Nephron (organoid): Measurements from ENCODE around the gene TSEN2.

Experiments used
- H3K27ac Mint-ChIP-seq, 3 experiments: 2 replicates each; pipeline ENCODE4 v1.8.0; 2020; ENCODE audit warnings: mixed read lengths in 3 of 3, mild to moderate bottlenecking in 2 of 3, moderate library complexity in 1 of 3
- H3K27me3 Mint-ChIP-seq: 2 replicates; pipeline ENCODE4 v1.8.0; 2021; ENCODE audit warnings: low read depth, mild to moderate bottlenecking, moderate library complexity, mixed read lengths
- H3K36me3 Mint-ChIP-seq: 2 replicates; pipeline ENCODE4 v1.8.0; 2020; ENCODE audit warnings: low read depth, mixed read lengths
- H3K4me1 Mint-ChIP-seq: 2 replicates; pipeline ENCODE4 v1.8.0; 2020; ENCODE audit warnings: mixed read lengths
- H3K4me3 Mint-ChIP-seq, 3 experiments: 2 replicates each; pipeline ENCODE4 v1.8.0; 2020; ENCODE audit warnings: mild to moderate bottlenecking in 3 of 3, mixed read lengths in 3 of 3, moderate library complexity in 2 of 3
- H3K9me3 Mint-ChIP-seq: 2 replicates; pipeline ENCODE4 v1.8.0; 2020; ENCODE audit warnings: mixed read lengths
- TF ChIP-seq, protein P1 (sequence below), 3 experiments: fragments of 200-600 bp; sonication (generic); IDR thresholded peaks; one replicate each; pipeline ENCODE4 v1.5.0; 2021; ENCODE audit warnings: antibody characterized with exemption in 3 of 3; ENCODE audit not compliant: unreplicated experiment in 3 of 3

Gene TSEN2

GRCh38 chr3:12556314-12556689 is 72.0 kb downstream of the TSEN2 start:
- peak overlapping the region; percentile 90 to 91 (median 90) for H3K4me3 Mint-ChIP-seq
- H3K36me3 Mint-ChIP-seq = no peaks in the 10 kb centered on the region
- no peaks in the 10 kb centered on the region for H3K9me3 Mint-ChIP-seq
- H3K27ac Mint-ChIP-seq = peak overlapping the region; percentile 88 to 94 (median 92)
- peaks cover 7% of the 10 kb centered on the region for H3K27me3 Mint-ChIP-seq
- TF ChIP-seq, protein P1, sequence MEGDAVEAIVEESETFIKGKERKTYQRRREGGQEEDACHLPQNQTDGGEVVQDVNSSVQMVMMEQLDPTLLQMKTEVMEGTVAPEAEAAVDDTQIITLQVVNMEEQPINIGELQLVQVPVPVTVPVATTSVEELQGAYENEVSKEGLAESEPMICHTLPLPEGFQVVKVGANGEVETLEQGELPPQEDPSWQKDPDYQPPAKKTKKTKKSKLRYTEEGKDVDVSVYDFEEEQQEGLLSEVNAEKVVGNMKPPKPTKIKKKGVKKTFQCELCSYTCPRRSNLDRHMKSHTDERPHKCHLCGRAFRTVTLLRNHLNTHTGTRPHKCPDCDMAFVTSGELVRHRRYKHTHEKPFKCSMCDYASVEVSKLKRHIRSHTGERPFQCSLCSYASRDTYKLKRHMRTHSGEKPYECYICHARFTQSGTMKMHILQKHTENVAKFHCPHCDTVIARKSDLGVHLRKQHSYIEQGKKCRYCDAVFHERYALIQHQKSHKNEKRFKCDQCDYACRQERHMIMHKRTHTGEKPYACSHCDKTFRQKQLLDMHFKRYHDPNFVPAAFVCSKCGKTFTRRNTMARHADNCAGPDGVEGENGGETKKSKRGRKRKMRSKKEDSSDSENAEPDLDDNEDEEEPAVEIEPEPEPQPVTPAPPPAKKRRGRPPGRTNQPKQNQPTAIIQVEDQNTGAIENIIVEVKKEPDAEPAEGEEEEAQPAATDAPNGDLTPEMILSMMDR (IDR thresholded peaks at IDR 0.05; ENCODE audit: unreplicated experiment in 3 of 3) = no peak
- peaks cover 36% of the 10 kb centered on the region for H3K4me1 Mint-ChIP-seq

GRCh38 chr3:12556690-12557472 is 72.6 kb downstream of the TSEN2 start, which contains the start of gene MKRN2:
TSS of gene MKRN2 (plus strand) at chr3:12557087. CDS start at chr3:12557151, 64 bp downstream.
- peaks cover 40% of the 10 kb centered on the region for H3K4me1 Mint-ChIP-seq
- H3K27me3 Mint-ChIP-seq = peaks cover 7% of the 10 kb centered on the region
- H3K36me3 Mint-ChIP-seq = no peaks in the 10 kb centered on the region
- H3K9me3 Mint-ChIP-seq = no peaks in the 10 kb centered on the region
- TF ChIP-seq, protein P1 (IDR thresholded peaks at IDR 0.05; ENCODE audit: unreplicated experiment in 3 of 3) = no peak
- H3K27ac Mint-ChIP-seq = peak within 1 kb of the TSS; percentile 88 to 95 (median 94)
- peak within 1 kb of the TSS; percentile 90 to 91 (median 90) for H3K4me3 Mint-ChIP-seq

- Mint-ChIP-seq H3K4me1 (peaks cover 47% of the 10 kb centered on the region), H3K4me3 (peak overlapping the region; percentile 90 to 91 (median 90)), H3K27me3 (peaks cover 7% of the 10 kb centered on the region), H3K9me3 (no peaks in the 10 kb centered on the region), H3K27ac (peak overlapping the region; percentile 88 to 95 (median 94)), H3K36me3 (no peaks in the 10 kb centered on the region)
- TF ChIP-seq, protein P1 (IDR thresholded peaks at IDR 0.05; ENCODE audit: unreplicated experiment in 3 of 3) = no peak
These were observed 73.3 kb downstream of the TSEN2 start for GRCh38 chr3:12557473-12558100.

DNA sequence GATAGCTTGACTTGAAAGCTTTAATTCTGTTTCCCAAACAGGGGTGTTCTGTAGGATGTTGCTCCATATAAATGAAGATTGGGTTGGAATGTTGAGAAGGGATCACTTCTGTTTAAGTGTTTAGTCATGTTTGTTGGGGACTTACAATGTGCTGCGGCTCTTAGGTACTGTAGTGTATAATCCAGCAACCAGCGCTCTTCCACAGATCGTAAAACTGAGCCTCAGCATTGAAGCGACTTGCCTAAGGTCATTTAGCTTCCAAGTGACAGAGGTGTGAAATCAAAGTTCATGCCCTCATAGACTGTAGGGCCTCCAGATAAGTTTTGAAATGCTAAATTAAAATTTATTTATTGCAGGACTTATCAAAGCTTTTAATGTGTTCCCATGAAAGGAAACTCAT is 74.4 kb downstream of the TSEN2 start:
- Mint-ChIP-seq H3K36me3 (no peaks in the 10 kb centered on the region), H3K9me3 (no peaks in the 10 kb centered on the region), H3K27me3 (peaks cover 5% of the 10 kb centered on the region), H3K4me3 (peak overlapping the region; percentile 90 to 91 (median 90)), H3K4me1 (peaks cover 55% of the 10 kb centered on the region), H3K27ac (peak overlapping the region; percentile 88 to 95 (median 94))
- TF ChIP-seq, protein P1 (IDR thresholded peaks at IDR 0.05; ENCODE audit: unreplicated experiment in 3 of 3) = no peak

DNA sequence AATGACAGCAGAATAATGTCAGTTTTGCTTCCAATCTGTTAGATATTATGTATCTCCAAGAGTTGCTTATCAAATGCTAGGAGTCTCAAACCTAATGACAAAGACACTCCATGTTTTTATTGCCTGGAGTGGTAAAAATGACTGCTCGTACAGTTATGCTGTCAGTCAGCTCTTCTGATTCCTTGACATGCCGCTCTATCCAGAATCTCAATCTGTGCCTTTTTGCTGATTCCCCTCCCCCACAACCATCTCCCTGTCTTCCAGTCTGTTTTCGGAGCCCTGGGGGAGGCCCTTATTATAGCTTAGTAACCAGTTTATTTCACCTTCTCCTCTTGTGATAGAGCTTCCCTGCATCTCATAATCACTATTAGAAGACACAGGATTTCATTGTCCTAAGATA is 75.2 kb downstream of the TSEN2 start:
- peak overlapping the region; percentile 12 to 64 (median 64) for H3K27ac Mint-ChIP-seq
- peaks cover 3% of the 10 kb centered on the region for H3K36me3 Mint-ChIP-seq
- TF ChIP-seq, protein P1 (IDR thresholded peaks at IDR 0.05; ENCODE audit: unreplicated experiment in 3 of 3) = no peak
- no peaks in the 10 kb centered on the region for H3K27me3 Mint-ChIP-seq
- peak overlapping the region; percentile 90 to 91 (median 90) for H3K4me3 Mint-ChIP-seq
- H3K4me1 Mint-ChIP-seq = peaks cover 56% of the 10 kb centered on the region
- H3K9me3 Mint-ChIP-seq = no peaks in the 10 kb centered on the region
